Measurements from ENCODE around the gene OTOG.

- TF ChIP-seq CTCF (IDR thresholded peaks at IDR 0.05; ENCODE audit: low read length) (no peak), EZH2 (optimal IDR thresholded peaks at IDR 0.05; ENCODE audit: low read depth, low read length) (no peak)
Measured at GRCh38 chr11:17579451-17579850, 32.4 kb downstream of the OTOG start.
